OCI-LY1 (cell line): ENCODE data around the gene EGFL7.

Source experiments
- H2AFZ ChIP-seq: fragments of 200-600 bp; sonication (generic), shearing (Covaris generic); 2 replicates; pipeline ENCODE4 v1.6.0; 2014; ENCODE audit warnings: antibody characterized with exemption, mild to moderate bottlenecking, low read length
- H3F3A ChIP-seq: fragments of 200-600 bp; sonication (generic), shearing (Covaris generic); 2 replicates; pipeline ENCODE4 v1.6.0; 2014; ENCODE audit warnings: mild to moderate bottlenecking, antibody characterized with exemption, low read length, moderate library complexity; ENCODE audit not compliant: insufficient read depth
- H3K27ac ChIP-seq: fragments of 200-600 bp; sonication (generic); 2 replicates; pipeline ENCODE4 v1.5.1; 2014; ENCODE audit warnings: low read length, mixed run types, mild to moderate bottlenecking, low read depth; ENCODE audit not compliant: poor library complexity, severe bottlenecking
- H3K27me3 ChIP-seq: fragments of 200-600 bp; sonication (generic); 2 replicates; pipeline ENCODE4 v1.6.0; 2014; ENCODE audit warnings: antibody characterized with exemption, mild to moderate bottlenecking, low read length, moderate library complexity; ENCODE audit not compliant: insufficient read depth
- H3K36me3 ChIP-seq: fragments of 200-600 bp; sonication (generic); 2 replicates; pipeline ENCODE4 v1.6.1; 2014; ENCODE audit warnings: mild to moderate bottlenecking, antibody characterized with exemption, low read length, moderate library complexity, mixed read lengths; ENCODE audit not compliant: insufficient read depth
- H3K4me1 ChIP-seq: fragments of 200-600 bp; sonication (generic); 2 replicates; pipeline ENCODE4 v1.5.1; 2014; ENCODE audit warnings: mild to moderate bottlenecking, low read length, moderate library complexity; ENCODE audit not compliant: insufficient read depth, severe bottlenecking
- H3K4me2 ChIP-seq: fragments of 200-600 bp; sonication (generic), shearing (Covaris generic); 2 replicates; pipeline ENCODE4 v1.6.1; 2014; ENCODE audit warnings: low read length
- H3K4me3 ChIP-seq: fragments of 200-600 bp; sonication (generic); 2 replicates; pipeline ENCODE4 v1.5.1; 2014; ENCODE audit warnings: low read length, low read depth, mild to moderate bottlenecking, mixed read lengths; ENCODE audit not compliant: poor library complexity, severe bottlenecking
- H3K79me2 ChIP-seq: fragments of 200-600 bp; shearing (Covaris generic); 2 replicates; pipeline ENCODE4 v1.6.1; 2016; ENCODE audit warnings: mixed run types, low read length, mixed read lengths; ENCODE audit not compliant: insufficient read depth
- H3K9ac ChIP-seq: fragments of 200-600 bp; sonication (generic), shearing (Covaris generic); 2 replicates; pipeline ENCODE4 v1.6.1; 2014; ENCODE audit warnings: mild to moderate bottlenecking, low read length, mixed read lengths
- H3K9me2 ChIP-seq: fragments of 200-600 bp; sonication (generic), shearing (Covaris generic); 2 replicates; pipeline ENCODE4 v1.6.1; 2014; ENCODE audit warnings: low read depth, mild to moderate bottlenecking, low read length, mixed read lengths
- H3K9me3 ChIP-seq: fragments of 200-600 bp; shearing (Covaris generic); 2 replicates; pipeline ENCODE4 v1.6.1; 2014; ENCODE audit warnings: low read length, mixed read lengths
- H4K20me1 ChIP-seq: fragments of 200-600 bp; sonication (generic), shearing (Covaris generic); 2 replicates; pipeline ENCODE4 v1.6.0; 2016; ENCODE audit warnings: mild to moderate bottlenecking, low read length; ENCODE audit not compliant: insufficient read depth
- CTCF ChIP-seq: fragments of 200-600 bp; sonication (generic), shearing (Covaris generic); IDR thresholded peaks from 2 replicates; pipeline ENCODE4 v1.5.1; 2017; ENCODE audit warnings: mild to moderate bottlenecking, antibody characterized with exemption, low read length, moderate library complexity, mixed read lengths
- EZH2 ChIP-seq: fragments of 200-600 bp; sonication (generic), shearing (Covaris generic); IDR thresholded peaks from 2 replicates; pipeline ENCODE4 v1.8.0; 2017; ENCODE audit warnings: borderline replicate concordance, mixed run types, mild to moderate bottlenecking, antibody characterized with exemption, low read length, moderate library complexity, mixed read lengths

EGFL7 gene

GRCh38 chr9:136616948-136617695 lies 45.6 kb upstream of the EGFL7 start:
- H3K9me3 ChIP-seq, result no peaks in the 10 kb centered on the region
- no peak overlapping the region for H3K4me2 ChIP-seq
- H3K4me1 ChIP-seq, result no peaks in the 10 kb centered on the region
- no peaks in the 10 kb centered on the region for H3F3A ChIP-seq
- H3K27ac ChIP-seq, result no peak overlapping the region
- no peaks in the 10 kb centered on the region for H4K20me1 ChIP-seq
- no peak overlapping the region for H3K9ac ChIP-seq
- no peak for TF ChIP-seq CTCF
- TF ChIP-seq EZH2, result no peak
- H3K9me2 ChIP-seq, result no peaks in the 10 kb centered on the region
- no peak overlapping the region for H3K4me3 ChIP-seq
- no peaks in the 10 kb centered on the region for H3K36me3 ChIP-seq
- H2AFZ ChIP-seq, result no peak overlapping the region
- no peaks in the 10 kb centered on the region for H3K79me2 ChIP-seq
- no peaks in the 10 kb centered on the region; the same call in 1 of the 2 replicates for H3K27me3 ChIP-seq

GRCh38 chr9:136617746-136618579 lies 44.8 kb upstream of the EGFL7 start:
- Histone ChIP-seq H3K79me2 (no peaks in the 10 kb centered on the region), H3K27me3 (no peaks in the 10 kb centered on the region; the same call in 1 of the 2 replicates), H3K36me3 (no peaks in the 10 kb centered on the region), H3K9me2 (no peaks in the 10 kb centered on the region), H3K27ac (no peak overlapping the region), H3F3A (no peaks in the 10 kb centered on the region), H3K9ac (no peak overlapping the region), H3K9me3 (no peaks in the 10 kb centered on the region), H3K4me2 (no peak overlapping the region), H4K20me1 (no peaks in the 10 kb centered on the region), H3K4me1 (no peaks in the 10 kb centered on the region), H2AFZ (no peak overlapping the region), H3K4me3 (no peak overlapping the region)
- TF ChIP-seq CTCF (no peak), EZH2 (no peak)

GRCh38 chr9:136618580-136619547 lies 43.9 kb upstream of the EGFL7 start:
- no peaks in the 10 kb centered on the region; the same call in 1 of the 2 replicates for H3K27me3 ChIP-seq
- no peak overlapping the region for H3K4me3 ChIP-seq
- no peak overlapping the region for H3K4me2 ChIP-seq
- no peak overlapping the region for H2AFZ ChIP-seq
- H3K79me2 ChIP-seq, result no peaks in the 10 kb centered on the region
- no peaks in the 10 kb centered on the region for H3K9me3 ChIP-seq
- H3K9me2 ChIP-seq, result no peaks in the 10 kb centered on the region
- no peaks in the 10 kb centered on the region for H3K4me1 ChIP-seq
- no peak for TF ChIP-seq CTCF
- TF ChIP-seq EZH2, result no peak
- no peak overlapping the region for H3K27ac ChIP-seq
- no peaks in the 10 kb centered on the region for H3K36me3 ChIP-seq
- H3F3A ChIP-seq, result no peaks in the 10 kb centered on the region
- no peak overlapping the region for H3K9ac ChIP-seq
- no peaks in the 10 kb centered on the region for H4K20me1 ChIP-seq
